ENCODE results near the gene CCDC85B.
"Not testable (repeated sequence)": the region's sequence is repeated elsewhere in the genome, so short reads cannot be mapped to it uniquely, and the experiment has no call there.

The CCDC85B gene

DNA sequence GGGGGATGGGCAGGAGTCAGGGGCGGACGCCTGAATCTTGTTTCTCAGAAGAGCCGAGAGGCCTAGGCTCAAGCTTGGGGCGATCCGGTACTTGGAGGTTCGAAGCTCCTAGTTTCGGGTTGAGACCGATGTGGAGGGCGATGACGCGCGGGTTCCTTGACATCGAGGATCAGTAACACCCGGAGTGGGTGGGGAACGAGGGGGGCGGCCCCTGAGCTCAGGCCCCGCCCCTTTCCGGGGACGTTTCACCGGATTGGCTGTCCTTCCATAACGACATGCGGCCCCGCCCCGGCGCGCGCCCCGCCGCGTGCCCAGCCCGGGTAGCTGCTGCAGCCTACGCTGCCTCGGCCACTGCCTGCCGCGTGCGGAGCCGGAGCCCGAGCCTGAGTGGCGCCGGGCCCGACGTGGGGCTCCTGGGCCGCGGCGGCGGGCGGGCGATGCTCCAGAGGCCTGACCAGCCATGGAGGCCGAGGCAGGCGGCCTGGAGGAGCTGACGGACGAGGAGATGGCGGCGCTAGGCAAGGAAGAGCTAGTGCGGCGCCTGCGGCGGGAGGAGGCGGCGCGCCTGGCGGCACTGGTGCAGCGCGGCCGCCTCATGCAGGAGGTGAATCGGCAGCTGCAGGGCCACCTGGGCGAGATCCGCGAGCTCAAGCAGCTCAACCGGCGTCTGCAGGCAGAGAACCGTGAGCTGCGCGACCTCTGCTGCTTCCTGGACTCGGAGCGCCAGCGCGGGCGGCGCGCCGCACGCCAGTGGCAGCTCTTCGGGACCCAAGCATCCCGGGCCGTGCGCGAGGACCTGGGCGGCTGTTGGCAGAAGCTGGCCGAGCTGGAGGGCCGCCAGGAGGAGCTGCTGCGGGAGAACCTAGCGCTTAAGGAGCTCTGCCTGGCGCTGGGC is at the start of gene CCDC85B:
Gene CCDC85B (plus strand): TSS at position 350 of the 895 bp plus-strand sequence. CDS start 111 bp downstream, at position 461.
- DNase-seq (ENCODE audit: low read depth in 3 of 3): peak; percentile 97 to 98 (median 97)

DNA sequence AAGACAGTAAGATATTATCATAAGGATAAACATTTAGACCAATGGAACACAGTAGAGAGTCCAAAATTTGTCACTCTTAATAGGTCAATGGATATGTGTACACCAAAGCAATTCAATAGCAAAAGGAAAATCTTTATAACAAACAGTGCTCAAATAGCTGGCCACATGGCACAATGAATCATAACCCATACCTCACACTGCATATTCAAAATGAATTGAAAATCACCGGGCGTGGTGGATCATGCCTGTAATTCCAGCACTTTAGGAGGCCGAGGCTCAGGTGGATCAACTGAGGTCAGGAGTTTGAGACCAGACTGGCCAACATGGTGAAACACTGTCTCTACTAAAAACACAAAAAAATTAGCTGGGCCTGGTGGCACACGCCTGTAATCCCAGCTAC is 48.3 kb upstream of the CCDC85B start:
- DNase-seq (ENCODE audit: low read depth in 3 of 3): no peak

- DNase-seq (ENCODE audit: low read depth in 3 of 3): no peak
Measured at GRCh38 chr11:65843811-65844210, 46.7 kb upstream of the CCDC85B start.

DNA sequence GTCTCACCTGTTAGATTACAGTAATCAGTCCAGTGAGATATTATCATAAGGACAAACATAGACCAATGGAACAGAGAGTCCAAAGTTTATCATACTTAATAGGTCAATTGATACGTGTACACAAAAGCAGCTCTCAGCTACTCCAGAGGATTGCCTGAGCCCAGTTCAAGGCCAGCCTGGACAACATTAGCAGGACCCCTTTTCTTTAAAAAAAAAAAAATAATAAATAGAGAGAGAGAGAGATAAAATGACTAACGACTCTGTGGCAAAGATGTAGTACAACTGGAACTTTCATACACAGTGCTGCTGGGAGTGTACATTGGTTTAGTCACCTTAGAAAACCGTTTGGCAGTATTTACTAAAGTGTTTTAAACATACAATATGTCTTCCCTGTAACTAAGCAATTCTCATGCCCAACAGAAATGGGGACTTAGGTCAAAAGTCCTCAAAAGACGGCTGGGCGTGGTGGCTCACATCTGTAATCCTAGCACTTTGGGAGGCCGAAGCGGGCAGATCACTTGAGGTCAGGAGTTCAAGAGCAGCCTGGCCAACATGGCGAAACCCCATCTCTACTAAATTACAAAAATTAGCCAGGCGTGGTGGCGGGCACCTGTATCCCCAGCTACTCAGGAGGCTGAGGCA is 46.1 kb upstream of the CCDC85B start:
- no peak for DNase-seq (ENCODE audit: low read depth in 3 of 3)

- no peak for DNase-seq (ENCODE audit: low read depth in 3 of 3)
Measured at GRCh38 chr11:65847746-65848145, 42.7 kb upstream of the CCDC85B start.

DNA sequence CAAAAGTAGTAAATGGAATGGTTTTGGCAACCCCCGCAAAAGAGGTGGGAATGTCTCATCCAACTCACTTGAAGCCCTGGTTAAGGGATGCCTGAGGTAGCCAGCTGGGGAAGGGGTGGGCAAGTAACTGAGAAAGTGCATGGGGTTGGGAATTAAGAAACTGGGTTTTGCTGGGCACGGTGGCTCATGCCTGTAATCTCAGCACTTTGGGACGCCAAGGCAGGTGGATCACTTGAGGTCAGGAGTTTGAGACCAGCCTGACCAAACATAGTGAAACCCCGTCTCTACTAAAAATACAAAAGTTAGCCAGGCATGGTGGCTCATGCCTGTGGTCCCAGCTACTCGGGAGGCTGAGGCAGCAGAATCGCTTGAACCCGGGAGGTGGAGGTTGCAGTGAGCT is 41.8 kb upstream of the CCDC85B start:
- DNase-seq (ENCODE audit: low read depth in 3 of 3): not testable (repeated sequence)

DNA sequence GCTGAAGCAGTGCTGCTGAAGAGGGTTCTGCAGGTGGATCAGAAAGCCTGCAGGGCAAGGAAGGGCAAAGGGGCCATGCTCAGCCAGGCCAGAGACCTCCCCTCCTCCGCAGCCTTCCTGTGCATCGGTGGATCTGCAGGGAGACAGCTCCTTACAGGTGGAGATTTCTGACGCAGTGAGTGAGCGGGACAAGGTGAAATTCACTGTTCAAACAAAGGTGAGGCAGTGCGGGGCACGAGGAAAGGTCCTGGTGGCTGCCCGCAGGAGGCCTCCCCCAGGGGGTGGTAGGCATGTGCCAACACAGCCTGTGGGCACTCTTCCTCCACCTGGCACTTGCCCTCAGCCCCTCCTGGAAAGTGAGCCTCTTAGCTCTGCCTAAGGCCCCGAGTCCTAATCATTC is 41.1 kb upstream of the CCDC85B start:
- DNase-seq (ENCODE audit: low read depth in 3 of 3): no peak

DNA sequence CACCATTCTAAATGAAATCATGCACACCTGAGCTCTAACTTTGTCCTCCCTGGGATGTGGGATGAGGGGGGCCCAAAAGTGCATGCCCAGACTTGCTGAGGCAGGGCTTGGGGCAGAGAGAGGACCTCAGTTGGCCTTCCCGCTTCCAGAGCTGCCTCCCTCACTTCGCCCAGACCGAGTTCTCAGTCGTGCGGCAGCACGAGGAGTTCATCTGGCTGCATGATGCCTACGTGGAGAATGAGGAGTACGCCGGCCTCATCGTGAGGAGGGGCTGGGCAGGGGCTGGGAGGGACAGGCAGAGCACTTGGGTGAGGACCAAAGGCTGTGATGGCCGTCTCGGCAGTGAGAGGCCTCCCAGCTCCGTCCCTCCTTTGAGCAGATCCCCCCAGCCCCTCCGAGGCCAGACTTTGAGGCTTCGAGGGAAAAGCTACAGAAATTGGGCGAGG is 40.7 kb upstream of the CCDC85B start:
- no peak for DNase-seq (ENCODE audit: low read depth in 3 of 3)

- DNase-seq (ENCODE audit: low read depth in 3 of 3): no peak
Measured at GRCh38 chr11:65850217-65851082, 40.0 kb upstream of the CCDC85B start.

DNA sequence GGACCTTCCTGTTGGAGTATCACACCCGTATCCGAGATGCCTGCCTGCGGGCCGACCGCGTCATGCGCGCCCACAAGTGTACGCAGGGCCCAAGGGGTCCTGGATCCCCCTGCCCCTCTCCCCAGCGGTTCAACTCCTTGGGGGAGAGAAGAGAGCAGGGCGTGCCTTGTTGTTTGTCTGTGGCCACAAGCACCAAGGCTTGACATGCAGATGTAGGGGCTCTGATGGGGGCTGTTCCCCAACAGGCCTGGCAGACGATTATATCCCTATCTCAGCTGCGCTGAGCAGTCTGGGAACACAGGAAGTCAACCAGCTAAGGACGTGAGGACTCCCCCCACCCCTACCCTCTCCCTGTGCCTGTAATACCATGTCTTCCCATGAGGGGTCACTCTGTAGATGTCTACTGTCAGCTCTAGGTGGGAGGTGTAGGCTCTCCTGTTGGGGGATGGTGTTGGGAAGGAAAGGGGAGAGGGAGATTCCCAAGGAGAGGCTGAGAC is 39.3 kb upstream of the CCDC85B start:
- DNase-seq (ENCODE audit: low read depth in 3 of 3): no peak

DNA sequence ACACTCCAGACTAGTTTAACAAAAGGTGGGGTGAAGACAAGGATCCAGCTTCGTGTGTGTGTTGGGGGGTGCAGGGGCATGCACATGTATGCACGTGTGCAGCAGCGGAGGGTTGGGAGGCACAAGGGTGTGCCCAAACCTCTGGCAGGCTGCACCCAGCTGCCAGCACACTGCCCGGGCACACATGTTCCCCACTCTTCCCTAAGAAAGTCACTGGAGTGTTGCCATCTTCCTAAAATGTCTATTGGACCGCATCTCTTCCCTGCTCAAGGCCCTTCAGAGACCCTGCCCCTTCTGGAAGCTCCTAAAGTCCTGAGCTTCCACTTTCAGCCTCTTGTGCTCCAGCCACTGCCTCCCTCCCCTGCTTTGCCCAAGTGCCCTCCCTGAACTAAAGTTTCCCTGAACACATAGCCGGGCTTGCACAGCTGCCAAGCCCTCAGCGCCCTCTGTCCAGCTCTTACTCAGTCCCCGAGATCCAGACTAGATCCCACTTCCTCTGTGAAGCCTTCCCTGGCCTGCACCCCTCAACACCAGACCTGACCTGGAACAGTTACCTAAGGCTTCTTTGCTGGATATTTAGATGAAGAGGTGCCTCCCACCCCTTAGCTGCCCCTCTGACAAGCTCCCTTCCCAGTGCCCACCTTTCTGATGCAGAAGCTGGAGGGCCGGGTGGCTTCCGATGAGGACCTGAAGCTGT is 38.5 kb upstream of the CCDC85B start:
- no peak for DNase-seq (ENCODE audit: low read depth in 3 of 3)

GRCh38 chr11:65852508-65853245 is 37.8 kb upstream of the CCDC85B start:
- DNase-seq (ENCODE audit: low read depth in 3 of 3): no peak

- no peak for DNase-seq (ENCODE audit: low read depth in 3 of 3)
Measured at GRCh38 chr11:65853246-65853979, 37.1 kb upstream of the CCDC85B start.

DNA sequence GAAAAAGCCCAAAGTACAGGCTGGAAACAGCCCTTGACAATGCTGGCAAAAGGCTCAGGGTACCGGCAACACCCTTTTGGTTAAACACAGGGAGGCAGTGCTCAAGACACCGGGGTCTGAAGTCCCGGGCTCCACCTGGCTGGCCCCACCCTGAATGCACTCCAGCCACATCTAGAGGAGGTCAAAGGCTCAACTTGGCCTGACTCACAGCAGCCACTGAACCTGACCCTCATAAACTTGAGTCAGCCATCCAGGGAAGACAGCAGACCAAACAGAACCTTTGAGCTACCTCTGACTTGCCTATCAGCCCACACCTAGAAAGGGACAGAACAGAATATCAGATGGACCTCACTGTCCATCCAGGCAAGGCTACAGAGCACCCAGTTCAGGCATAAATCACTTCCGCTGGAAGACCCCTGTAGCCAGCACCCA is 36.3 kb upstream of the CCDC85B start:
- DNase-seq (ENCODE audit: low read depth in 3 of 3): no peak

DNA sequence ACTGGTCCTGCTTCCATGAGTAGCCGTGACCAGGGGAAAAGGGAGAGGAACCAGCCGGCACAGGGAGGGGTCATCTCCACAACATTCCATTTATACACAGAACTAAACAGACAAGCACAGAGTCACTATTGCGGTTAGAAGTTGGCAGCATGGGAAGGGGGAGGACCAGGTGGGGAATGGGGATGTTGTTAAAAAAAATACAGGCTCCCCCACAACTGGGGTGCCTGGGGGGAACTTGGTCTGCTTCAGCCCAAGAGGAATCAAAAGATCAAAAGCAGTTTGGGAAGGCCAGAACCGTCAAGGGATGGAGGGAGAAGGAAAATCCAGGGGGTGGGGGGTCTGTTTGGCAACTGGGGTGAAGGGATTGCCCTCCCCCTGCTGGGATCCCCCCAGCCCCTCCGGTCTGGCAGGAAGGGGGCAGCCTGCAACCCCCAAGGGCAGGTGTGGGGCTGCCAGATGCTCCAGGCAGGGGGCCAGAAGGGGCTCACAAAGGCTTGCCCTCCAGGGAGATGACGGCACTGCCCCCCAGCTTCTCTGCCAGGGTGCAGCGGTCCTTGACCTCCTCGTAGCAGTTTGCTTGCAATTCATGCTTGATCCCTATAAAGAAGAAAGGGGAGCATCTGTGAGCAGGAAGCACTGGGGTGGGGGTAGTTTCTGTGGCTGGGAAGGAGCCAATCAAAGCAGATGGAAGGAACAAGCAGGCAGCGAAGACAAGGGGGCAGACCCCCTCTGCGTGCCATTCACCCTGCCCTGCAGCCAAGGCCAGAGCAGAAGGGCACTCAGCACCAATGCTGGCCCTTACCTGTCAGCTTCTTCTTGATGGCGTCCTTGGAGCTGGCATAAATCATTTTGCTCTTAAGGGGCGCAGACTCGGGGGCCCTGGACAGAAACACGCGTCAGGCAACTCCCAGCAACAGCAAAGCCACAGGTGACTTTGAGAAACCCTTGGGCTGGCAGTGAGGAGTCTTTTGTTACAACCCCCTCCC is 35.3 kb upstream of the CCDC85B start:
- no peak for DNase-seq (ENCODE audit: low read depth in 3 of 3)

DNA sequence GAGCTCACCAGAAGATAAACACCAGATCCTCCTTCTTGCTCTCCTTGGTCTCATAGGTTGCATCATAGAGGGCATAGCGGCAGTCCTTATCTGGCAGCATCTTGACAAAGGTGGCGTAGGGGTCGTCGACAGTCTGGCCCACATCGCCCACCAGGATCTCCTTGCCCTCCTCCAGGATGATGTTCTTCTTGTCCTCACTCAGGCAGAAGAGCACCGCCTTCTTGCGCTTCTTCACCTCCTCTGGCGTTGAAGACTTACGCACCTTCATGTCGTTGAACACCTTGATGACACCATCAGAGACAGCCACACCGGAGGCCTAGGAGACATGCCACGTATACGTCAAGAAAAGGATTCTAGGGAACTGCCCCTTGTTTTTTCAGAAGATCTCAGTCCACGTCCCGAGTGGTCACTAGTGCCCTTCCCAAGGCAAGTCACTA is 34.5 kb upstream of the CCDC85B start:
- no peak for DNase-seq (ENCODE audit: low read depth in 3 of 3)

- peak; percentile 66 to 74 (median 67) for DNase-seq (ENCODE audit: low read depth in 3 of 3)
Measured at GRCh38 chr11:65856689-65857499, 33.6 kb upstream of the CCDC85B start.

DNA sequence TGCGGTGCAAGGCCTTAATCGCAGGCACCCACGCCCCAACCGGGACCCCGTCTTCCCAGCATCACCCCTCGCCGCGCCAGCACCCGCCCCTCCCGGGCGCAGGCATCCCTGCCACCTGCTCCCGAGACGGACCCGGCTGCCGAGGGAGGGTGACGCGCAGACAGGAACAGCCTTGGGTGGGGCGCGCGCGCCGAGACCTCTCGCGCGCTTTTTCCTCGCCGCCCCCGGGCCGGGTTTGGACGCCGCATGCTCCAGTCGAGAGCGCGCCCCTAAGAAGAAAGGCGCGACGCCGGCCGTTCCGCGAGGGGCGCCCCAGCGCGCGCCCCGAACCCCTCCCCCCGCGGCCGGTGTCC is 33.0 kb upstream of the CCDC85B start:
- peak in 2 of 3 experiments; percentile 45 to 46 for DNase-seq (ENCODE audit: low read depth in 3 of 3)

All from stimulated activated CD4-positive, alpha-beta T cell treated with anti-CD3 and anti-CD28 coated beads, TNF-alpha, amount 100 ng/mL, for 4 hours (primary cell).